Measurements from ENCODE around the gene ZNF689.
"Not testable (repeated sequence)": the region's sequence is repeated elsewhere in the genome, so short reads cannot be mapped to it uniquely, and the experiment has no call there.

- not testable (repeated sequence) for TF ChIP-seq PCBP2 (optimal IDR thresholded peaks at IDR 0.05; ENCODE audit: low read depth, low read length, poor library complexity, severe bottlenecking); ZNF644 (CRISPR knock-in tag; IDR thresholded peaks at IDR 0.05; ENCODE audit: low read depth); ONECUT2 (CRISPR knock-in tag; IDR thresholded peaks at IDR 0.05); RBFOX2 (IDR thresholded peaks at IDR 0.05; ENCODE audit: low read depth, low read length)
Measured at GRCh38 chr16:30637139-30637538, 26.9 kb upstream of the ZNF689 start.

Measured in HepG2 (cell line).